ENCODE results near the gene SLC6A3. TPM values are rescaled to one million over a fixed set of nuclear protein-coding genes. Genes with fewer than 3 reads are reported as not detected.

The SLC6A3 gene
- total RNA-seq, 1 donor from 2014 or later: not detected

- intact Hi-C loops (cut with micrococcal nuclease): no loop called here
Observed at GRCh38 chr5:1390861-1391600, 54.2 kb downstream of the SLC6A3 start.

GRCh38 chr5:1390333-1390732, 54.9 kb downstream of the SLC6A3 start:
- intact Hi-C loops (cut with micrococcal nuclease): no loop called here

GRCh38 chr5:1388383-1388967, 56.8 kb downstream of the SLC6A3 start:
- intact Hi-C loops (cut with micrococcal nuclease): loop anchor here (5.0 to 10.0 kb wide), 3 partner anchors 149 to 774 kb away; partner anchors contain the start of genes BRD9, CEP72 and TRIP13

GRCh38 chr5:1387876-1388275, 57.4 kb downstream of the SLC6A3 start:
- intact Hi-C loops (cut with micrococcal nuclease): loop anchor here (2.0 to 10.0 kb wide), 5 partner anchors 149 to 773 kb away; partner anchors contain the start of genes BRD9, CEP72, NDUFS6 and TRIP13

GRCh38 chr5:1387059-1387755, 58.0 kb downstream of the SLC6A3 start:
- intact Hi-C loops (cut with micrococcal nuclease): loop anchor here (2.0 to 10.0 kb wide), 5 partner anchors 150 to 772 kb away; partner anchors contain the start of genes BRD9, CEP72, NDUFS6 and TRIP13

- intact Hi-C loops (cut with micrococcal nuclease): loop anchor here (1.0 to 10.0 kb wide), 10 partner anchors 41 to 771 kb away; partner anchors contain the start of genes BRD9, CEP72, CLPTM1L and NDUFS6
Observed at GRCh38 chr5:1386274-1386717, 58.9 kb downstream of the SLC6A3 start.

GRCh38 chr5:1385395-1386273, 59.6 kb downstream of the SLC6A3 start:
- intact Hi-C loops (cut with micrococcal nuclease): loop anchor here (1.0 to 10.0 kb wide), 12 partner anchors 40 to 771 kb away; partner anchors contain the start of genes BRD9, CEP72, CLPTM1L and NDUFS6

- intact Hi-C loops (cut with micrococcal nuclease): loop anchor here (10.0 kb wide), 2 partner anchors 490 to 770 kb away; partner anchors contain the start of genes BRD9, CEP72 and TRIP13
Observed at GRCh38 chr5:1384521-1384920, 60.7 kb downstream of the SLC6A3 start.

- intact Hi-C loops (cut with micrococcal nuclease): loop anchor here (10.0 kb wide), 2 partner anchors 489 to 769 kb away; partner anchors contain the start of genes BRD9, CEP72 and TRIP13
Observed at GRCh38 chr5:1383886-1384401, 61.3 kb downstream of the SLC6A3 start.

GRCh38 chr5:1383344-1383743, 61.9 kb downstream of the SLC6A3 start:
- intact Hi-C loops (cut with micrococcal nuclease): loop anchor here (10.0 kb wide), 2 partner anchors 489 to 769 kb away; partner anchors contain the start of genes BRD9, CEP72 and TRIP13

GRCh38 chr5:1382248-1382700, 63.0 kb downstream of the SLC6A3 start:
- intact Hi-C loops (cut with micrococcal nuclease): loop anchor here (10.0 kb wide), 2 partner anchors 487 to 767 kb away; partner anchors contain the start of genes BRD9, CEP72 and TRIP13

- intact Hi-C loops (cut with micrococcal nuclease): loop anchor here (10.0 kb wide), 2 partner anchors 487 to 767 kb away; partner anchors contain the start of genes BRD9, CEP72 and TRIP13
Observed at GRCh38 chr5:1381370-1382247, 63.6 kb downstream of the SLC6A3 start.

- intact Hi-C loops (cut with micrococcal nuclease): loop anchor here (1.0 to 10.0 kb wide), 5 partner anchors 213 to 766 kb away; partner anchors contain the start of genes BRD9, CEP72 and TRIP13
Observed at GRCh38 chr5:1380910-1381309, 64.3 kb downstream of the SLC6A3 start.

- intact Hi-C loops (cut with micrococcal nuclease): loop anchor here (1.0 to 10.0 kb wide), 5 partner anchors 212 to 765 kb away; partner anchors contain the start of genes BRD9, CEP72 and TRIP13
Observed at GRCh38 chr5:1380011-1380817, 65.0 kb downstream of the SLC6A3 start.

- intact Hi-C loops (cut with micrococcal nuclease): no loop called here
Observed at GRCh38 chr5:1378866-1379659, 66.2 kb downstream of the SLC6A3 start.

- intact Hi-C loops (cut with micrococcal nuclease): no loop called here
Observed at GRCh38 chr5:1378096-1378495, 67.1 kb downstream of the SLC6A3 start.

GRCh38 chr5:1376981-1377380, 68.3 kb downstream of the SLC6A3 start:
- intact Hi-C loops (cut with micrococcal nuclease): no loop called here

All from T-helper 1 cell treated with Interleukin-12 subunit alpha and Interleukin-12 subunit beta and Interleukin-4 antibody, amounts not matched to agents 30 ng/mL and 1 ng/mL, for 36 hours (primary cell).